ENCODE data around the gene SMARCA2. TPM values are rescaled to one million over a fixed set of nuclear protein-coding genes. Genes with fewer than 3 reads are reported as not detected.

Gene SMARCA2
- total RNA-seq, 1 donor from 2014 or later, result 160 TPM

- peak overlapping the region; percentile 99 to 100 for H3K27ac ChIP-seq
- peak overlapping the region; percentile 92 to 96 for H3K4me3 ChIP-seq
- no peaks in the 10 kb centered on the region for H3K9me3 ChIP-seq
- intact Hi-C loops (cut with DNase I), result loop anchor here (2.0 to 5.0 kb wide), 3 partner anchors 38 to 1264 kb away; no protein-coding TSS in a partner anchor
- peaks cover 0 to 29% of the 10 kb centered on the region in 2 donors for H3K4me1 ChIP-seq
- H3K27me3 ChIP-seq, result no peaks in the 10 kb centered on the region
- DNase-seq (ENCODE audit: low spot score in 2 of 2), result peak; percentile 51 to 89
- H3K36me3 ChIP-seq, result no peaks in the 10 kb centered on the region
- TF ChIP-seq CTCF (IDR thresholded peaks at IDR 0.05), result peak in 1 of 3 experiments; percentile 21
Observed at GRCh38 chr9:2016408-2017330, 1.5 kb downstream of the SMARCA2 start.

- peaks cover 0 to 36% of the 10 kb centered on the region in 2 donors for H3K4me1 ChIP-seq
- peak overlapping the region; percentile 99 to 100 for H3K27ac ChIP-seq
- no peaks in the 10 kb centered on the region for H3K27me3 ChIP-seq
- no peaks in the 10 kb centered on the region for H3K9me3 ChIP-seq
- no peaks in the 10 kb centered on the region for H3K36me3 ChIP-seq
- peak; percentile 49 to 91 for DNase-seq (ENCODE audit: low spot score in 2 of 2)
- peak overlapping the region; percentile 92 to 96 for H3K4me3 ChIP-seq
- TF ChIP-seq CTCF (IDR thresholded peaks at IDR 0.05), result no peak
- intact Hi-C loops (cut with DNase I), result loop anchor here (2.0 to 5.0 kb wide), 3 partner anchors 37 to 1265 kb away; no protein-coding TSS in a partner anchor
Observed at GRCh38 chr9:2017331-2018161, 2.4 kb downstream of the SMARCA2 start.

- Histone ChIP-seq H3K4me3 (peak overlapping the region; percentile 92 to 96), H3K9me3 (no peaks in the 10 kb centered on the region), H3K27ac (peak overlapping the region; percentile 99 to 100), H3K4me1 (peaks cover 0 to 43% of the 10 kb centered on the region in 2 donors), H3K27me3 (no peaks in the 10 kb centered on the region), H3K36me3 (no peaks in the 10 kb centered on the region)
- DNase-seq (ENCODE audit: low spot score in 2 of 2), result no peak
- intact Hi-C loops (cut with DNase I), result loop anchor here (5.0 kb wide), 1 partner anchor 1266 kb away; no protein-coding TSS in a partner anchor
- TF ChIP-seq CTCF (IDR thresholded peaks at IDR 0.05), result no peak
Observed at GRCh38 chr9:2018162-2018643, 3.1 kb downstream of the SMARCA2 start.

GRCh38 chr9:2018764-2019558, 3.8 kb downstream of the SMARCA2 start:
- H3K36me3 ChIP-seq, result no peaks in the 10 kb centered on the region
- no peak for TF ChIP-seq CTCF (IDR thresholded peaks at IDR 0.05)
- H3K27me3 ChIP-seq, result no peaks in the 10 kb centered on the region
- H3K9me3 ChIP-seq, result no peaks in the 10 kb centered on the region
- H3K4me3 ChIP-seq, result peak overlapping the region; percentile 92 to 96
- peaks cover under 1 to 46% of the 10 kb centered on the region in 2 donors for H3K4me1 ChIP-seq
- no peak for DNase-seq (ENCODE audit: low spot score in 2 of 2)
- peak overlapping the region; percentile 99 to 100 for H3K27ac ChIP-seq
- intact Hi-C loops (cut with DNase I), result loop anchor here (5.0 kb wide), 1 partner anchor 1267 kb away; no protein-coding TSS in a partner anchor

All from ascending aorta (tissue), 2 donors.